MCF 10A (cell line): ENCODE measurements around the gene APRT. TPM values are rescaled to one million over a fixed set of nuclear protein-coding genes. Genes with fewer than 3 reads are reported as not detected.

Source experiments
- BruUV-seq: library from RNA; stranded (reverse); fragments of 400-500 nt; replicated peaks from 2 replicates; lab custom pipeline; 2021; lab: Mats Ljungman, UMichigan
- CTCF ChIA-PET: fragments of 300-600 bp; sonication (Branson Sonifier 250); formaldehyde crosslinking; extraction: SDS; loops from one replicate; lab custom pipeline; 2021; ENCODE audit warnings: antibody characterized with exemption, inconsistent platforms; lab: Yijun Ruan, JAX
- POLR2A ChIA-PET: fragments of 300-600, 350-650 bp; sonication (Branson Sonifier 250); formaldehyde crosslinking; extraction: SDS; loops from one replicate; lab custom pipeline; 2020; ENCODE audit warnings: antibody characterized with exemption, inconsistent platforms; lab: Yijun Ruan, JAX
- DNase-seq: peaks from one replicate; pipeline ENCODE4 v3.0.0-alpha.2; 2018; ENCODE audit not compliant: unreplicated experiment
- H3K27ac Mint-ChIP-seq: one replicate; pipeline ENCODE4 v1.8.0; 2022; ENCODE audit warnings: mild to moderate bottlenecking, low read depth, mixed read lengths; ENCODE audit not compliant: unreplicated experiment
- H3K27me3 Mint-ChIP-seq: one replicate; pipeline ENCODE4 v1.8.0; 2022; ENCODE audit warnings: mixed read lengths; ENCODE audit not compliant: insufficient read depth, unreplicated experiment
- H3K36me3 Mint-ChIP-seq: one replicate; pipeline ENCODE4 v1.8.0; 2022; ENCODE audit warnings: mild to moderate bottlenecking, moderate library complexity, mixed read lengths; ENCODE audit not compliant: insufficient read depth, unreplicated experiment
- H3K4me1 Mint-ChIP-seq: one replicate; pipeline ENCODE4 v1.8.0; 2022; ENCODE audit warnings: mixed read lengths; ENCODE audit not compliant: insufficient read depth, unreplicated experiment
- H3K4me3 Mint-ChIP-seq: one replicate; pipeline ENCODE4 v1.8.0; 2022; ENCODE audit warnings: mild to moderate bottlenecking, moderate library complexity, mixed read lengths; ENCODE audit not compliant: unreplicated experiment
- H3K9me3 Mint-ChIP-seq: one replicate; pipeline ENCODE4 v1.8.0; 2022; ENCODE audit warnings: mixed read lengths; ENCODE audit not compliant: unreplicated experiment
- CTCF ChIP-seq: fragments of 200-600 bp; IDR thresholded peaks from one replicate; pipeline ENCODE4 v1.8.0; 2022; ENCODE audit warnings: antibody characterized with exemption, mild to moderate bottlenecking; ENCODE audit not compliant: unreplicated experiment
- intact Hi-C: fragments of 100-400 bp; cut with micrococcal nuclease; formaldehyde crosslinking; loops from 2 replicates; pipeline ENCODE4 v1.14.1; 2022
- total RNA-seq: library from RNA; stranded (reverse); gene quantifications from 2 replicates; pipeline ENCODE4 v1.2.3, GENCODE V29; 2022

APRT gene
- total RNA-seq, 1 experiment from 2014 or later = 248 TPM

DNA sequence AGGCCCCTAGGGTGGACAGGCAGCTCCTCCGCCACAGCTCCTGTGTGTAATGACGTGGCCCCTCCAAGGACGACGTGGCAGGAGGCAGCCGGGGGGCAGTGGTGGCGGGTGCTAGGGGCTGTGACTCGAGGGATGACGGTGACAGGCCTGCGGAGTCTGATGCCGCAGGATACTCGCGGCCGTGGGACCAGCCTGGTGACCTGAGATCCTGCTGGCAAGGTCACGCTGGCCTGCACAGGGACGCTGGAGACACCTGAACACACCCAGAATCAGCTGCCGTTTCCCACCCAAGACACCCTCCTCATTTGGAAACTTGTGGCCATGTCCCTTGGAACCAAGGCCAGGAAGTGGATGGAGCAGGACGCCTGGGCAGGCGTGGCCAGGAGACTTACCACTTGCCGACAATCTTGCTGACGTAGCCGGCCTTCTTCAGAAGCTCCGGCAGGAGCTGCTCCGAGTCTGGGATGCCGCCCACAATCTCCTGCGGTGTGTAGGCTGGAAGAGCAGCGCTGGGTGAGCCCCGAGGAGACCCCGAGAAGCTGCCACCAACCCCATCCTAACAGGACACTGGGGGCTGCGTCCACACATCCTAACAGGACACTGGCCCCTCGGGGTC lies 29.0 kb upstream of the APRT start:
- ChIA-PET CTCF (interaction anchor here (1.0 kb wide), 1 partner anchor 31 kb away, joined by 3 read pairs; no protein-coding TSS in a partner anchor), POLR2A (interaction anchor here (0.7 kb wide), 1 partner anchor 14 kb away, joined by 3 read pairs; no protein-coding TSS in a partner anchor)
- H3K36me3 Mint-ChIP-seq = peaks cover 9% of the 10 kb centered on the region
- H3K27ac Mint-ChIP-seq = no peak overlapping the region
- TF ChIP-seq CTCF = no peak
- H3K9me3 Mint-ChIP-seq = no peaks in the 10 kb centered on the region
- H3K4me1 Mint-ChIP-seq = no peaks in the 10 kb centered on the region
- intact Hi-C loops = no loop called here
- no peak for DNase-seq
- H3K4me3 Mint-ChIP-seq = no peak overlapping the region
- no TSS peak for BruUV-seq
- H3K27me3 Mint-ChIP-seq = no peaks in the 10 kb centered on the region

GRCh38 chr16:88839745-88840599 lies 28.2 kb upstream of the APRT start:
- DNase-seq = no peak
- Mint-ChIP-seq H3K9me3 (no peaks in the 10 kb centered on the region), H3K27me3 (no peaks in the 10 kb centered on the region), H3K4me3 (no peak overlapping the region), H3K4me1 (no peaks in the 10 kb centered on the region), H3K27ac (no peak overlapping the region), H3K36me3 (peaks cover 6% of the 10 kb centered on the region)
- no TSS peak for BruUV-seq
- CTCF ChIA-PET = interaction anchor here (1.0 kb wide), 1 partner anchor 30 kb away, joined by 3 read pairs; no protein-coding TSS in a partner anchor
- no peak for TF ChIP-seq CTCF
- intact Hi-C loops = no loop called here
- POLR2A ChIA-PET = interaction anchor here (0.7 kb wide), 1 partner anchor 13 kb away, joined by 3 read pairs; no protein-coding TSS in a partner anchor

DNA sequence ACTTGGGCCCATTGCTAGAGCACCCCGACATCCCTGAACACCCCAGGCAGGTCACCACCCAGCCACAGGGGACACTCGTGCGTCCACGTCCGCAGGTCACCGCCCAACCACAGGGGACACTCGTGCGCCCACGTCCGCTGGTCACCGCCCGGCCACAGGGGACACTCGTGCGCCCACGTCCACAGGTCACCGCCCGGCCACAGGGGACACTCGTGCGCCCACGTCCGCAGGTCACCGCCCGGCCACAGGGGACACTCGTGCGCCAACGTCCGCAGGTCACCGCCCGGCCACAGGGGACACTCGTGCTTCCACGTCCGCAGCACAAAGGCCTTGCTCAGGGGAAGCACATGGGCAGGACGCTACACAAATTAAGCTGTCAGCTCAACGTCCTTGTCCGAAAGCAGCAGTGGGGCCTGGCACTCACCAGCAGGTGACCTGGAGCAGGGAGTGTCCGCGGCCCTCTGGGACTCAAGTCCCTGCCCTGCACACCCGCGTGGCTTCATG lies 27.4 kb upstream of the APRT start:
- DNase-seq = no peak
- Mint-ChIP-seq H3K4me1 (no peaks in the 10 kb centered on the region), H3K27ac (no peak overlapping the region), H3K27me3 (no peaks in the 10 kb centered on the region), H3K36me3 (peaks cover 6% of the 10 kb centered on the region), H3K9me3 (no peaks in the 10 kb centered on the region), H3K4me3 (no peak overlapping the region)
- no TSS peak for BruUV-seq
- ChIA-PET CTCF (no interaction called here), POLR2A (no interaction called here)
- intact Hi-C loops = no loop called here
- TF ChIP-seq CTCF = no peak

- Mint-ChIP-seq H3K27ac (no peak overlapping the region), H3K36me3 (peaks cover 6% of the 10 kb centered on the region), H3K9me3 (no peaks in the 10 kb centered on the region), H3K4me3 (no peak overlapping the region), H3K4me1 (no peaks in the 10 kb centered on the region), H3K27me3 (no peaks in the 10 kb centered on the region)
- no TSS peak for BruUV-seq
- ChIA-PET CTCF (interaction anchor here (0.6 kb wide), 1 partner anchor 60 kb away, joined by 4 read pairs; no protein-coding TSS in a partner anchor), POLR2A (no interaction called here)
- TF ChIP-seq CTCF = no peak
- intact Hi-C loops = no loop called here
- no peak for DNase-seq
Measured at GRCh38 chr16:88838566-88838965, 26.8 kb upstream of the APRT start.
